Left lung (tissue), 10 donors: Measurements from ENCODE around the gene ADAMTS17. TPM values are rescaled to one million over a fixed set of nuclear protein-coding genes. Genes with fewer than 3 reads are reported as not detected.

ENCODE experiments used
- ATAC-seq: fragments of 200-7000 bp; cut with Tn5 transposase; one replicate; pipeline ENCODE4 v1.9.1; 2020; ENCODE audit warnings: moderate library complexity
- DNase-seq, 4 donors: peaks; one replicate each; pipeline ENCODE4 v3.0.0-alpha.2; 2013 to 2020
- H3K27ac ChIP-seq, 2 donors: fragments of 200-600 bp; sonication (generic) in 1 of 2; one replicate each; pipeline versions ENCODE4 v1.5.0 to v1.8.0; 2020 to 2021
- H3K27me3 ChIP-seq, 2 donors: fragments of 200-600 bp; sonication (generic) in 1 of 2; one replicate each; pipeline versions ENCODE4 v1.5.0 to v1.8.0; 2020 to 2021
- H3K36me3 ChIP-seq, 2 donors: fragments of 200-600 bp; sonication (generic) in 1 of 2; one replicate each; pipeline versions ENCODE4 v1.5.0 to v1.8.0; 2020 to 2021
- H3K4me1 ChIP-seq, 2 donors: fragments of 200-600 bp; one replicate each; pipeline ENCODE4 v1.8.0; 2021
- H3K4me3 ChIP-seq, 2 donors: fragments of 200-600 bp; sonication (generic) in 1 of 2; one replicate each; pipeline versions ENCODE4 v1.5.0 to v1.8.0; 2020 to 2021; ENCODE audit warnings: mild to moderate bottlenecking in 1 of 2
- H3K9me3 ChIP-seq, 2 donors: fragments of 200-600 bp; sonication (generic) in 1 of 2; one replicate each; pipeline versions ENCODE4 v1.5.0 to v1.8.0; 2020 to 2021
- CTCF ChIP-seq, 2 donors: fragments of 200-600 bp; sonication (generic) in 1 of 2; IDR thresholded peaks; one replicate each; pipeline versions ENCODE4 v1.5.0 to v1.8.0; 2021; ENCODE audit warnings: antibody characterized with exemption in 2 of 2
- intact Hi-C, 2 donors: fragments of 100-400 bp; cut with DNase I; formaldehyde crosslinking; loops; one replicate each; pipeline versions ENCODE4 v1.11.2 to v1.14.2; 2022
- polyA plus RNA-seq, 6 donors: library from polyadenylated mRNA; unstranded; fragments of 120-200 nt; gene quantifications; one replicate each; pipeline ENCODE4 v1.2.1, GENCODE V29; 2013; ENCODE audit not compliant: insufficient read length in 6 of 6
- total RNA-seq, 2 donors: library from RNA; stranded (reverse); fragmentation: NEBNext Ultra II Directional; extraction: Animal tissue kit (Norgen Biotek cat#: 25700); gene quantifications; one replicate each; pipeline ENCODE4 v1.2.1, GENCODE V29; 2021
- donor health status: DM: no; HTN: yes; CAD: no.
- donor health status: DM: no; HTN: no; CAD: no.

Gene ADAMTS17
- total and polyA plus RNA-seq, 8 donors = 2.0 to 3.9 (median 3.4) TPM

GRCh38 chr15:100002787-100003536 is 338.8 kb downstream of the ADAMTS17 start:
- intact Hi-C loops = no loop called here
- DNase-seq = no peak
- no peak for TF ChIP-seq CTCF (IDR thresholded peaks at IDR 0.05)
- no peak for ATAC-seq
- Histone ChIP-seq H3K4me3 (no peak overlapping the region), H3K27me3 (no peaks in the 10 kb centered on the region), H3K36me3 (no peaks in the 10 kb centered on the region), H3K27ac (no peak overlapping the region), H3K9me3 (no peaks in the 10 kb centered on the region), H3K4me1 (no peaks in the 10 kb centered on the region)

- intact Hi-C loops = no loop called here
Observed at GRCh38 chr15:100002086-100002620, 339.6 kb downstream of the ADAMTS17 start.

GRCh38 chr15:100001405-100001804 is 340.4 kb downstream of the ADAMTS17 start:
- Histone ChIP-seq H3K4me1 (no peaks in the 10 kb centered on the region), H3K9me3 (no peaks in the 10 kb centered on the region), H3K4me3 (no peak overlapping the region), H3K27me3 (no peaks in the 10 kb centered on the region), H3K36me3 (no peaks in the 10 kb centered on the region), H3K27ac (no peak overlapping the region)
- no peak for DNase-seq
- TF ChIP-seq CTCF (IDR thresholded peaks at IDR 0.05) = no peak
- ATAC-seq = no peak
- intact Hi-C loops = no loop called here

More at GRCh38 chr15:100002086-100002620, 339.6 kb downstream of the ADAMTS17 start:
- Histone ChIP-seq H3K36me3 (no peaks in the 10 kb centered on the region), H3K4me1 (no peaks in the 10 kb centered on the region), H3K9me3 (no peaks in the 10 kb centered on the region), H3K27ac (no peak overlapping the region), H3K4me3 (no peak overlapping the region), H3K27me3 (no peaks in the 10 kb centered on the region)
- no peak for TF ChIP-seq CTCF (IDR thresholded peaks at IDR 0.05)
- ATAC-seq = no peak
- DNase-seq = no peak

GRCh38 chr15:99999282-100000070 is 342.3 kb downstream of the ADAMTS17 start:
- H3K9me3 ChIP-seq = no peaks in the 10 kb centered on the region
- intact Hi-C loops = no loop called here
- no peaks in the 10 kb centered on the region for H3K4me1 ChIP-seq
- H3K27ac ChIP-seq = no peak overlapping the region
- no peaks in the 10 kb centered on the region for H3K36me3 ChIP-seq
- no peak for TF ChIP-seq CTCF (IDR thresholded peaks at IDR 0.05)
- H3K4me3 ChIP-seq = no peak overlapping the region
- DNase-seq (no peak), ATAC-seq (no peak)
- H3K27me3 ChIP-seq = no peaks in the 10 kb centered on the region

GRCh38 chr15:99998661-99999101 is 343.1 kb downstream of the ADAMTS17 start:
- no peak for DNase-seq
- Histone ChIP-seq H3K9me3 (no peaks in the 10 kb centered on the region), H3K4me1 (no peaks in the 10 kb centered on the region), H3K4me3 (no peak overlapping the region), H3K27ac (no peak overlapping the region), H3K27me3 (no peaks in the 10 kb centered on the region), H3K36me3 (no peaks in the 10 kb centered on the region)
- intact Hi-C loops = no loop called here
- no peak for TF ChIP-seq CTCF (IDR thresholded peaks at IDR 0.05)
- no peak for ATAC-seq
